WTC11 (cell line): ENCODE measurements around the gene RRAS. TPM values are rescaled to one million over a fixed set of nuclear protein-coding genes. Genes with fewer than 3 reads are reported as not detected.
A peak's percentile ranks its signal among the peaks of the same experiment; 100 is the strongest.

Experiments
- ATF2 ChIP-seq: sonication (generic); formaldehyde crosslinking; IDR thresholded peaks from 2 replicates; pipeline ENCODE4 v1.8.1; 2022; ENCODE audit warnings: low read depth, missing genetic modification reagents, borderline replicate concordance
- CTCF ChIP-seq: fragments of 200-600 bp; IDR thresholded peaks from 2 replicates; pipeline ENCODE4 v1.8.0; 2022; ENCODE audit warnings: antibody characterized with exemption
- EMX1 ChIP-seq: fragments of 250-450 bp; sonication (Bioruptor Pico); IDR thresholded peaks from 2 replicates; pipeline ENCODE4 v1.8.0; 2021; ENCODE audit warnings: mild to moderate bottlenecking
- ERG ChIP-seq: fragments of 250-450 bp; sonication (Bioruptor Pico); IDR thresholded peaks from 2 replicates; pipeline ENCODE4 v1.8.0; 2021; ENCODE audit warnings: mild to moderate bottlenecking
- JAZF1 ChIP-seq: fragments of 250-450 bp; sonication (Bioruptor Pico); IDR thresholded peaks from 2 replicates; pipeline ENCODE4 v1.9.0; 2021; ENCODE audit warnings: moderate library complexity, mild to moderate bottlenecking, inconsistent platforms
- KAT7 ChIP-seq: sonication (generic); formaldehyde crosslinking; IDR thresholded peaks from 2 replicates; pipeline ENCODE4 v1.8.1; 2023; ENCODE audit warnings: missing genetic modification reagents, mild to moderate bottlenecking, borderline replicate concordance
- MLX ChIP-seq: sonication (generic); formaldehyde crosslinking; IDR thresholded peaks from 2 replicates; pipeline ENCODE4 v1.8.1; 2023; ENCODE audit warnings: mild to moderate bottlenecking, missing genetic modification reagents, moderate library complexity
- MXD4 ChIP-seq: fragments of 250-450 bp; sonication (Bioruptor Pico); IDR thresholded peaks from 2 replicates; pipeline ENCODE4 v1.8.0; 2021; ENCODE audit warnings: mild to moderate bottlenecking, moderate library complexity, borderline replicate concordance
- MYBL2 ChIP-seq: sonication (generic); formaldehyde crosslinking; IDR thresholded peaks from 2 replicates; pipeline ENCODE4 v1.8.1; 2023; ENCODE audit warnings: mild to moderate bottlenecking, moderate library complexity, missing genetic modification reagents
- NR3C1 ChIP-seq: sonication (generic); formaldehyde crosslinking; conservative IDR thresholded peaks from 2 replicates; pipeline ENCODE4 v1.8.1; 2023; ENCODE audit warnings: low read depth, mild to moderate bottlenecking, missing genetic modification reagents
- PREB ChIP-seq: sonication (generic); formaldehyde crosslinking; IDR thresholded peaks from 2 replicates; pipeline ENCODE4 v1.8.1; 2022; ENCODE audit warnings: mild to moderate bottlenecking, missing genetic modification reagents, moderate library complexity, borderline replicate concordance
- PRRX2 ChIP-seq: fragments of 250-450 bp; sonication (Bioruptor Pico); IDR thresholded peaks from 2 replicates; pipeline ENCODE4 v1.8.0; 2021; ENCODE audit warnings: mild to moderate bottlenecking
- RELA ChIP-seq: sonication (generic); formaldehyde crosslinking; IDR thresholded peaks from 2 replicates; pipeline ENCODE4 v1.8.1; 2022; ENCODE audit warnings: missing genetic modification reagents, mild to moderate bottlenecking, borderline replicate concordance
- RORB ChIP-seq: fragments of 250-450 bp; sonication (Bioruptor Pico); IDR thresholded peaks from 2 replicates; pipeline ENCODE4 v1.9.0; 2021; ENCODE audit warnings: mild to moderate bottlenecking
- STAT6 ChIP-seq: sonication (generic); formaldehyde crosslinking; conservative IDR thresholded peaks from 2 replicates; pipeline ENCODE4 v1.8.1; 2023; ENCODE audit warnings: mild to moderate bottlenecking, low read depth, missing genetic modification reagents, moderate library complexity
- TCF7 ChIP-seq: sonication (generic); formaldehyde crosslinking; IDR thresholded peaks from 2 replicates; pipeline ENCODE4 v1.8.0; 2022; ENCODE audit warnings: mild to moderate bottlenecking, low read depth, missing genetic modification reagents, moderate library complexity
- TP53 ChIP-seq: sonication (generic); formaldehyde crosslinking; IDR thresholded peaks from 2 replicates; pipeline ENCODE4 v1.8.1; 2023; ENCODE audit warnings: mild to moderate bottlenecking, missing genetic modification reagents
- USF2 ChIP-seq: sonication (generic); formaldehyde crosslinking; IDR thresholded peaks from 2 replicates; pipeline ENCODE4 v1.8.1; 2023; ENCODE audit warnings: mild to moderate bottlenecking, missing genetic modification reagents, moderate library complexity
- ZMAT4 ChIP-seq: fragments of 250-450 bp; sonication (Bioruptor Pico); IDR thresholded peaks from 2 replicates; pipeline ENCODE4 v1.9.0; 2021; ENCODE audit warnings: mild to moderate bottlenecking
- ZNF219 ChIP-seq: sonication (generic); formaldehyde crosslinking; IDR thresholded peaks from 2 replicates; pipeline ENCODE4 v1.8.0; 2023; ENCODE audit warnings: missing genetic modification reagents, mild to moderate bottlenecking, borderline replicate concordance
- ZNF396 ChIP-seq: fragments of 250-450 bp; sonication (Bioruptor Pico); IDR thresholded peaks from 2 replicates; pipeline ENCODE4 v1.8.0; 2021; ENCODE audit warnings: mild to moderate bottlenecking, moderate library complexity, borderline replicate concordance
- ZNF416 ChIP-seq: fragments of 250-450 bp; sonication (Bioruptor Pico); IDR thresholded peaks from 2 replicates; pipeline ENCODE4 v1.9.0; 2021; ENCODE audit warnings: mild to moderate bottlenecking, inconsistent platforms
- ZNF532 ChIP-seq: fragments of 250-450 bp; sonication (Bioruptor Pico); IDR thresholded peaks from 2 replicates; pipeline ENCODE4 v1.9.0; 2021; ENCODE audit warnings: mild to moderate bottlenecking, borderline replicate concordance
- total RNA-seq: library from RNA; stranded (reverse); gene quantifications from 3 replicates; pipeline ENCODE4 v1.2.3, GENCODE V29; 2021

Gene RRAS
- total RNA-seq, 1 experiment from 2014 or later: 11.4 TPM

- peak; percentile 78; the same call in 1 of the 2 replicates for TF ChIP-seq ERG (CRISPR knock-in tag)
- peak; percentile 89 for TF ChIP-seq USF2
- TF ChIP-seq ZMAT4 (CRISPR knock-in tag): peak; percentile 93; the same call in 1 of the 2 replicates
- TF ChIP-seq ATF2 (CRISPR knock-in tag): no peak
- TF ChIP-seq RORB (CRISPR knock-in tag): no peak
- peak; percentile 95 for TF ChIP-seq ZNF416 (CRISPR knock-in tag)
- TF ChIP-seq STAT6 (CRISPR knock-in tag): 0 out of 2 replicates have a peak, but pooled peaks have one; percentile 43
- no peak for TF ChIP-seq JAZF1
- TF ChIP-seq CTCF: no peak
- no peak for TF ChIP-seq TCF7 (CRISPR knock-in tag)
- TF ChIP-seq MXD4 (CRISPR knock-in tag): no peak
- no peak for TF ChIP-seq MLX (CRISPR knock-in tag)
- peak; percentile 63; the same call in 1 of the 2 replicates for TF ChIP-seq KAT7 (CRISPR knock-in tag)
- 0 out of 2 replicates have a peak, but pooled peaks have one; percentile 72 for TF ChIP-seq NR3C1 (CRISPR knock-in tag)
- TF ChIP-seq TP53 (CRISPR knock-in tag): 0 out of 2 replicates have a peak, but pooled peaks have one; percentile 43
- TF ChIP-seq ZNF396: no peak
- TF ChIP-seq PREB (CRISPR knock-in tag): no peak
- no peak for TF ChIP-seq RELA (CRISPR knock-in tag)
- TF ChIP-seq EMX1 (CRISPR knock-in tag): no peak
- TF ChIP-seq ZNF532 (CRISPR knock-in tag): no peak
- TF ChIP-seq MYBL2 (CRISPR knock-in tag): no peak
- no peak; the same call in 1 of the 2 replicates for TF ChIP-seq ZNF219
- 0 out of 2 replicates have a peak, but pooled peaks have one; percentile 45 for TF ChIP-seq PRRX2 (CRISPR knock-in tag)
Observed at GRCh38 chr19:49677231-49677900, 37.4 kb upstream of the RRAS start, which contains the start of gene PRMT1 (continued).
